ENCODE data around the gene OGDH. TPM values are rescaled to one million over a fixed set of nuclear protein-coding genes. Genes with fewer than 3 reads are reported as not detected.

OGDH gene
- total and polyA plus RNA-seq, 2 of the 13 experiments (the other 11 are each of a cell fraction or from before 2014, with no cell fraction given), result 17.4 to 25.4 TPM

DNA sequence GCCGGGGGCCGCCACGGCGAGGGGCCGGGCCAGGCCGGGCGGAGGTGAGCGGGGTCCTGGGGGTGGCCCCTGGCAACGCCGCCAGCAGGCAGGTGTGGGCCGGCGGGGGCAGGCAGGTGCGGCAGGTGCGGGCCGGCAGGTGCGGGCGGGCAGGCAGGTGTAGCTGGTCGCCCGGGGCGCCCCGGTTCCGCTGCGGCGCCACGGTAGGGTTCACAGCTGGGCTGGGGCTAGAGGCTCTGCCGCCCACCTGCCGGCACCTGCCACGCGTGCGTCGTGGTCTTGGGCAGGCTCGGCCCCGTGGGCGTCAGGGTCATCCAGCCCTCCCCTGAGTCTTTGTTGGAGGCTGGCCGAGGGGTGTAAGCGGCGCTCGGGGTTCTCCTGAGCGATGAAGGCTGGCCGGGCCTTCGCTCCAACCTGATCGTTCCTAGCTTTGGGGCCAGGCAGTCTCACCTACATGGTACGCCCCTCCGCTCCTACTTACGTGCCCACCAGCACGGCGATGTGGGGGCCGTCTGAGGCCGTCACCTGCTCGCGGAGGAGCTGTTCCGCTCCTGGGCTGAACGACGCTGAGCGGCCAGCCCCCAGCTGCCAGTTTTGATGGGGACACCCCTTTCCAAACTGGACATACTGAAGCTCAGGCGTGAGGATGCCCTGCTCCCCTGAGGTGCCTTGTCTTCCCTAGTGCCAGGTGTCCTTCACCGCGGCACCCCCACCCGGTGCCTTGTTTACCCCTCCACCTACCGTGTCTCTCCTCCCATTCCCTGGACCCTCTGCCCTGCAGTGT is 142.7 kb downstream of the OGDH start:
- Histone ChIP-seq H4K20me1 (ENCODE audit: insufficient read depth, low read length) (peaks cover 7% of the 10 kb centered on the region), H3K4me2 (ENCODE audit: low read depth, low read length) (peak overlapping the region; percentile 74), H3K9me3 (ENCODE audit: low read length) (no peaks in the 10 kb centered on the region), H3K4me1 (ENCODE audit: insufficient read depth, low read length) (peaks cover 26% of the 10 kb centered on the region), H2AFZ (ENCODE audit: low read length) (no peak overlapping the region), H3K4me3 (replicated peaks in 1 of 3; ENCODE audit: insufficient read depth in 1 of 3, low read depth in 2 of 3, low read length in 3 of 3) (peak overlapping the region; percentile 69 to 94 (median 90)), H3K27ac (ENCODE audit: extremely low read length, insufficient read depth, low read length) (no peak overlapping the region), H3K9ac (ENCODE audit: insufficient read depth, low read depth, low read length) (peak overlapping the region; percentile 80), H3K36me3 (replicated peaks in 1 of 2; ENCODE audit: control insufficient read depth in 1 of 2, insufficient read depth in 2 of 2, low read length in 2 of 2) (no peaks in the 10 kb centered on the region), H3K27me3 (ENCODE audit: control insufficient read depth in 1 of 2, insufficient read depth in 2 of 2, low read length in 2 of 2) (no peaks in the 10 kb centered on the region; a peak in 1 of 5 replicates), H3K79me2 (ENCODE audit: insufficient read depth, low read length) (peaks cover 20% of the 10 kb centered on the region)
- no peak for DNase-seq (ENCODE audit: low spot score)
- no peak for FAIRE-seq
- in situ Hi-C loops (cut with HindIII; ENCODE audit: extremely low pct_ligation_motif_present, low pct_unique_long_range_greater_than_20kb), result no loop called here
- BruUV-seq (replicated peaks), result no TSS peak
- 3% methylated on average over 4 of the region's 60 CpGs for WGBS (ENCODE audit: low lambda C conversion rate)
- intact Hi-C loops (cut with micrococcal nuclease; ENCODE audit: unreplicated experiment), result loop anchor here (1.0 kb wide), 1 partner anchor 143 kb away; the partner anchor contains the start of gene OGDH
- ChIA-PET POLR2A (interaction anchor here (1.2 to 2.9 kb wide), 2 partner anchors 19 to 109 kb away, joined by 3 to 13 read pairs; no protein-coding TSS in a partner anchor), CTCF (ENCODE audit: low intra/inter-chr PET ratio, low total read pairs) (no interaction called here)
- ATAC-seq, result peak; percentile 4; the same call in 2 of the 3 replicates
- TF ChIP-seq HIVEP1 (CRISPR knock-in tag; IDR thresholded peaks at IDR 0.05), result 0 out of 2 replicates have a peak, but pooled peaks have one; percentile 58
- TF ChIP-seq, protein P1, sequence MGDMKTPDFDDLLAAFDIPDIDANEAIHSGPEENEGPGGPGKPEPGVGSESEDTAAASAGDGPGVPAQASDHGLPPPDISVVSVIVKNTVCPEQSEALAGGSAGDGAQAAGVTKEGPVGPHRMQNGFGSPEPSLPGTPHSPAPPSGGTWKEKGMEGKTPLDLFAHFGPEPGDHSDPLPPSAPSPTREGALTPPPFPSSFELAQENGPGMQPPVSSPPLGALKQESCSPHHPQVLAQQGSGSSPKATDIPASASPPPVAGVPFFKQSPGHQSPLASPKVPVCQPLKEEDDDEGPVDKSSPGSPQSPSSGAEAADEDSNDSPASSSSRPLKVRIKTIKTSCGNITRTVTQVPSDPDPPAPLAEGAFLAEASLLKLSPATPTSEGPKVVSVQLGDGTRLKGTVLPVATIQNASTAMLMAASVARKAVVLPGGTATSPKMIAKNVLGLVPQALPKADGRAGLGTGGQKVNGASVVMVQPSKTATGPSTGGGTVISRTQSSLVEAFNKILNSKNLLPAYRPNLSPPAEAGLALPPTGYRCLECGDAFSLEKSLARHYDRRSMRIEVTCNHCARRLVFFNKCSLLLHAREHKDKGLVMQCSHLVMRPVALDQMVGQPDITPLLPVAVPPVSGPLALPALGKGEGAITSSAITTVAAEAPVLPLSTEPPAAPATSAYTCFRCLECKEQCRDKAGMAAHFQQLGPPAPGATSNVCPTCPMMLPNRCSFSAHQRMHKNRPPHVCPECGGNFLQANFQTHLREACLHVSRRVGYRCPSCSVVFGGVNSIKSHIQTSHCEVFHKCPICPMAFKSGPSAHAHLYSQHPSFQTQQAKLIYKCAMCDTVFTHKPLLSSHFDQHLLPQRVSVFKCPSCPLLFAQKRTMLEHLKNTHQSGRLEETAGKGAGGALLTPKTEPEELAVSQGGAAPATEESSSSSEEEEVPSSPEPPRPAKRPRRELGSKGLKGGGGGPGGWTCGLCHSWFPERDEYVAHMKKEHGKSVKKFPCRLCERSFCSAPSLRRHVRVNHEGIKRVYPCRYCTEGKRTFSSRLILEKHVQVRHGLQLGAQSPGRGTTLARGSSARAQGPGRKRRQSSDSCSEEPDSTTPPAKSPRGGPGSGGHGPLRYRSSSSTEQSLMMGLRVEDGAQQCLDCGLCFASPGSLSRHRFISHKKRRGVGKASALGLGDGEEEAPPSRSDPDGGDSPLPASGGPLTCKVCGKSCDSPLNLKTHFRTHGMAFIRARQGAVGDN (CRISPR knock-in tag; IDR thresholded peaks at IDR 0.05), result peak; percentile 54; the same call in 1 of the 2 replicates
- TF ChIP-seq, protein P2, sequence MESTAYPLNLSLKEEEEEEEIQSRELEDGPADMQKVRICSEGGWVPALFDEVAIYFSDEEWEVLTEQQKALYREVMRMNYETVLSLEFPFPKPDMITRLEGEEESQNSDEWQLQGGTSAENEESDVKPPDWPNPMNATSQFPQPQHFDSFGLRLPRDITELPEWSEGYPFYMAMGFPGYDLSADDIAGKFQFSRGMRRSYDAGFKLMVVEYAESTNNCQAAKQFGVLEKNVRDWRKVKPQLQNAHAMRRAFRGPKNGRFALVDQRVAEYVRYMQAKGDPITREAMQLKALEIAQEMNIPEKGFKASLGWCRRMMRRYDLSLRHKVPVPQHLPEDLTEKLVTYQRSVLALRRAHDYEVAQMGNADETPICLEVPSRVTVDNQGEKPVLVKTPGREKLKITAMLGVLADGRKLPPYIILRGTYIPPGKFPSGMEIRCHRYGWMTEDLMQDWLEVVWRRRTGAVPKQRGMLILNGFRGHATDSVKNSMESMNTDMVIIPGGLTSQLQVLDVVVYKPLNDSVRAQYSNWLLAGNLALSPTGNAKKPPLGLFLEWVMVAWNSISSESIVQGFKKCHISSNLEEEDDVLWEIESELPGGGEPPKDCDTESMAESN (CRISPR knock-in tag; conservative IDR thresholded peaks at IDR 0.05), result no peak
- TF ChIP-seq CHD2 (IDR thresholded peaks at IDR 0.05; ENCODE audit: low read depth, low read length), result no peak
- TF ChIP-seq CENPX (CRISPR knock-in tag; IDR thresholded peaks at IDR 0.05), result no peak
- TF ChIP-seq ZNF282 (IDR thresholded peaks at IDR 0.05; ENCODE audit: partially characterized antibody), result no peak
- TF ChIP-seq, protein P3, sequence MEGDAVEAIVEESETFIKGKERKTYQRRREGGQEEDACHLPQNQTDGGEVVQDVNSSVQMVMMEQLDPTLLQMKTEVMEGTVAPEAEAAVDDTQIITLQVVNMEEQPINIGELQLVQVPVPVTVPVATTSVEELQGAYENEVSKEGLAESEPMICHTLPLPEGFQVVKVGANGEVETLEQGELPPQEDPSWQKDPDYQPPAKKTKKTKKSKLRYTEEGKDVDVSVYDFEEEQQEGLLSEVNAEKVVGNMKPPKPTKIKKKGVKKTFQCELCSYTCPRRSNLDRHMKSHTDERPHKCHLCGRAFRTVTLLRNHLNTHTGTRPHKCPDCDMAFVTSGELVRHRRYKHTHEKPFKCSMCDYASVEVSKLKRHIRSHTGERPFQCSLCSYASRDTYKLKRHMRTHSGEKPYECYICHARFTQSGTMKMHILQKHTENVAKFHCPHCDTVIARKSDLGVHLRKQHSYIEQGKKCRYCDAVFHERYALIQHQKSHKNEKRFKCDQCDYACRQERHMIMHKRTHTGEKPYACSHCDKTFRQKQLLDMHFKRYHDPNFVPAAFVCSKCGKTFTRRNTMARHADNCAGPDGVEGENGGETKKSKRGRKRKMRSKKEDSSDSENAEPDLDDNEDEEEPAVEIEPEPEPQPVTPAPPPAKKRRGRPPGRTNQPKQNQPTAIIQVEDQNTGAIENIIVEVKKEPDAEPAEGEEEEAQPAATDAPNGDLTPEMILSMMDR (CRISPR knock-in tag; IDR thresholded peaks at IDR 0.05), result no peak
- no peak for TF ChIP-seq ZNF83 (CRISPR knock-in tag; IDR thresholded peaks at IDR 0.05; ENCODE audit: borderline replicate concordance)
- TF ChIP-seq EED (CRISPR knock-in tag; IDR thresholded peaks at IDR 0.05), result no peak
- TF ChIP-seq ZFY (CRISPR knock-in tag; IDR thresholded peaks at IDR 0.05), result peak; percentile 14
- TF ChIP-seq ZNF570 (CRISPR knock-in tag; IDR thresholded peaks at IDR 0.05; ENCODE audit: borderline replicate concordance), result no peak
- peak; percentile 40; the same call in 1 of the 2 replicates for TF ChIP-seq RBFOX2 (IDR thresholded peaks at IDR 0.05; ENCODE audit: low read depth, low read length)
- no peak; the same call in 1 of the 2 replicates for TF ChIP-seq KDM2A (CRISPR knock-in tag; IDR thresholded peaks at IDR 0.05; ENCODE audit: borderline replicate concordance, low read depth)
